Retina (tissue), 1 donor: ENCODE data around the gene FOXO3.

Experiments used
- DNase-seq: peaks from one replicate; pipeline ENCODE4 v3.0.0-alpha.2; 2016

The FOXO3 gene

DNA sequence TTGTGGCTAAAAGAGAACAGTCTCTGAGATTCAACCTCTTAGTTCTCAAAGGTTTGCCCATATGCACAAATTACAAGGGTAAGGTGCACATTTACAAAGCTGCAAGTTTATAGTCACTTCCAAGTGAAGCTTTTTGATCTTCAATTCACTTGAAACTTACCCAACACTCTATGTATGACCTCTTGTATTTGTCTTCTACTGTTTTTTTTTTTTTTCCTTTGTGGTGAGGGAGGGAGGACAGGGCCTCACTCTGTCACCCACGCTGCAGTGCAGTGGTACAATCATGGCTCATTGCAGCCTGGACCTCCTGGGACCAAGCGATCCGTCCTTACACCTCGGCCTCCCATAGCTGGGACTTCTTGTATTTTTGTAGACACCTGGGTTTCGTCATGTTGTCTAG, 4.5 kb upstream of the FOXO3 start:
- no peak for DNase-seq

DNA sequence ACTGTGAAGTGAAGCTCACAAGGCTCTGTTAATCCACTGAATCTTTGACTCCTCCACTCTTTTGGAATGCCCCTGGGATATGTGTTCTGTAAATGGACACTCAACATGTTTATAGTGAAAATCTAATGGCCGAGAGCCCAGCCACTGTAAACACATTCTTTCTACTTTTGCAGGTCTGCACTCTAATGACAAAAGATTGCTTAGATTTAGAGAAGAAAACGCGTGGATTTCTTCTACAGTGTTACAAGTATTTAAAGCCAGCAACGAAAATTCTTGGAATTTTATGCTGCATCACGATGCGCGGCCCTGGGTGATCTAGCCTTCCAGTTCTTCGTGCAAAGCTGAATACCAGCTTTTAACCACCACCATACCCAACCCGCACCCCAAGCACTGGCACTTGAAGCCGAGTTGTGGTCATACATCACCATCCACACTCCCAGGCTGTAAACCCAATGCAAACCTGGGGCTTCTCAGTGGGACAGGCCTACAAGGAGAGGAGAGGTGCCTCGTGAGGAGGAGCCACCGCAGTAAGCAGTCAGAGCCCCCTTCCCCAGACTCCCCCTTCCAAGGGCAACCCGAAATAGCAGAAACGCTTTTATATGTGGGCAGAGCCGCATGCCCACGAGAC, 3.7 kb upstream of the FOXO3 start:
- peak; percentile 18 for DNase-seq

DNA sequence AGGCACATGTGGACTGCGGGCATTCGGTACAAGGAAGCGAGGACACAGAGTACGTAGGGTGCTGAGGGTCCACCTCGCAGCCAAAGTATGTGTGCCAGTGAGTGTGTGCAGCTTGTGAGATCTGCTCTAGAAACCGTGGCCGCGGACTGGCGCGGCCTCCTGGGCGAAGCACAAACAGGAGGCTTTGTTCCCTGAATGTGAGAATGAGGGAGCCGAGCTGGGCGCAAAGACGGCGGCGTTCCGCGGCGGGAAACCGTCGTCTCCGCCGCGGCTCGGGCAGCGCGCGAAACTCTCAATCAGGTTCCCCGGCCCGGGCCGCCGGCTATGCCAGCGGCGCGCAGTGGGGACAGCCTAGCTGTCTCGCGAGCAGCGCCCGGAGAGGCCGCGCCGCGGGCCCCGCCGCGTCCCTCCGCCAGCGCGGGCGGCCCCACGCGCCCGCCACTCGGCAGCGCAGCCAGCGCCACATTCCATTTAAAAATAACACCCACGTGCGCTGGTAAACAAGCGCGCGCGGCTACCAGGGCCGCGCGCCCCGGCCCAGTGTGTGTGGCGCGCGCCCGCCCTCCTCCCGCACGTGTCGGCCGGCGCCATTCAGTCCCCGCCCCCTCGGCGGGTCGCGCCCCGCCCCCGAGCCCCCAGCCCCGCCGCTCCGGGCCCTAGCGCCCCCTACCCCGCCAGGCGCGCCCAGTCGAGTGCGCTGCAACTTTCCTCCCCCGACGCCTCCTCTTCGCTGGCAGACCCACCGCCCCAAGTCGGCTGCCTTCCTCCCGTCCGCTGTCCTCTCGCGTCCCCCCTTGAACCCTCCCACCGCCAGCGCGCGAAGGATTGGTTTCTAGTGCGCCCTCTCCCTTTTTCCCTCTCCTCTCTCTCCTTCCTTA, 3.0 kb upstream of the FOXO3 start:
- DNase-seq = peak; percentile 89

DNA sequence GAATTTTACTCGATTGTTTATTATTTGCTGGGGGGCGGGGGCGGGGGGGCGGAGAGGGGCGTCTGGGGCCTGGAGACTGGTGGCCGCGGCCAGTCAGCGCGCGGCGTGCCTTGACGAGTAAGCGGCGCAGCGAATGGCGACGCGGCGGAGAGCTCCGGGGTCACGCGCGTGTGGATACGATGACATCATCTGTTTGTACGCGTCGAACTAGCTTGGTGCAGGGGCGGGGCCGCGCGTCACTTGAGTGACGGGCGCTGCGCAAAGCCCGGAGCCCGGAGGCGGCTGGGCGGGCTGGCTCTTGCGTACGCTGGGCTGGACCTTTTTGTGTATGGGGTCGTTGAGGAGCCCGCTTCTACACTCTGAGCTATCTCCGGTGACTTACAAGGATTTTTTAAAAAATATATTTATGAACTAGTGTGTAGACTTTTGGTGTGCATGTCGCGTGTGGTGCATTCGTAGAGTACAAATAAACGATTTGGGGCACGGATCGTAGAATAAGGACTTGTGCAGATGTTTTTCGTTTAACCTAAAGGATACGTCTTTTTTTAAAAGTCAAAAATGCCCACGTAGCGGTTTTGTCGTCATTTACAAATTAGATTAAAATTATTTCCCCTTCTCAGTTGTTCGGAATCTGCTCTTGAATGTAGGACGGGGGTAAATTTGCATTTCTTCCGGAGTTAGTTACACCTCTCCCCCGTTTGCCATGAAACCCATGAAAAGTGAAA, 2.2 kb upstream of the FOXO3 start:
- peak; percentile 98 for DNase-seq

DNA sequence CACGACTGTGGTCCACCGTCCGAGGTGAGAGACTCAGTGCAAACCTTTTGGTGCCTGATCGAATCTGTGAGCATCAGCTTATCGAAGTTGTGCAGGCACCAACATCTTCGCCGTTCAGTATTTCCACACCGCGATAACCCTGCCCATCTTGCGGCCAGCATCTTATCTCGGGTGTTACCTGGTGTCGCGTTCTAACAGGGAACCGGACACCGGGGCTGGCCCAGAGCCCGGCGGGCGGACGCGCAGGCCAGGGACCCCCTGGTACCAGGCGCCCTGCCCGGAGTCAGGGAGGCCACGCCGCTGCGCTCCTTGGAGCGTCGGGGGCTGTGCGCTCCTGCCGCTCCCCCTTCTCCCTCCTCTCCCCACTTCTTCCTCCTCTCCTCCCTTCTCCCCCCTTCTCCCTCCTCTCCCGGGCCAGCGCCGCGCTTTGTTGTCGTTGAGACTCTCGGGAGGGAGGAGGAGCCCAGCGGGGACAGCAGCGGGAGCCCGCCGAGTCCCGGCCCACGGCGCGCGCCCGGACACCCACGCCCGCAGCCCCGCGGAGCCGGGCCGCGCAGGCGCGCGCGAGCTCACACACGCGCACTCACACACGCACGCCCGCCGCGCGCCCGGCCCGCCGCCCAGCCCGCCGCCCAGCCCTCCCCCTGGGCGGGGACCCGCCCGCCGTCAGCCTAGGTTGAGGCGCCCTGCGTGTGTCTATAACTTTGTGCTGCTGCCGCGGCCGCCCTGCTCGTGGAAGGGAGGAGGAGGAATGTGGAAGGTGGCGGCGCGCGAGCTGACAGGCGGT, 1.4 kb upstream of the FOXO3 start:
- DNase-seq = peak; percentile 94

DNA sequence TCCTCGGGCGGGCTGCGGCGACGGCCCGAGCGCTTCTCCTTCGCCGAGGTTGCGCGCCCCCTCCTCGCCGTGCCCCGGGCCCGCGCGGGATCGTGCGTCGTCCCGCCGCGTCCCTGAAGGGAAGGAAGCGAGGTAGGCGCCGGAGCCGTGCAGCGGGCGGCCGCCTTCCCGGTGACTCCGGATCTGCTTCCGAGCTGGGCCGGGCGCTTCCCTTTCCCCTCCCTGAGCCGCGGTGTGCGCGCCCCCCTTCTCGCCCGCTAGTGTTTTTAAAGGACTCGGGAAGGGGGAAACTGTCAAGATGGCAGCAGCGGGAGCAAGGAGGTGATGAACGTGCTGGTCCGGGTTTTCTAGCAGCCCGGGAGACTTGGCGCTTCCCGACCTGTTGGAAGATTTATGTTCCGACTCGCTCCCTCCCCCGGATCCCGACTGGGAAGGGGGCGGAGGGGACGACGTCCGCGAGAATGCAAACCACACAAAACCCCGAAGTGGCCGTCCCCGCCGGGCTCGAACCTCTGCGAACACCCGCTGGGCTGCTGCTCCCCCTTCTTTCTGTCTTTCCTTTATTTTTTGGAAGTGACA, 744 bp upstream of the FOXO3 start:
- peak; percentile 94 for DNase-seq

DNA sequence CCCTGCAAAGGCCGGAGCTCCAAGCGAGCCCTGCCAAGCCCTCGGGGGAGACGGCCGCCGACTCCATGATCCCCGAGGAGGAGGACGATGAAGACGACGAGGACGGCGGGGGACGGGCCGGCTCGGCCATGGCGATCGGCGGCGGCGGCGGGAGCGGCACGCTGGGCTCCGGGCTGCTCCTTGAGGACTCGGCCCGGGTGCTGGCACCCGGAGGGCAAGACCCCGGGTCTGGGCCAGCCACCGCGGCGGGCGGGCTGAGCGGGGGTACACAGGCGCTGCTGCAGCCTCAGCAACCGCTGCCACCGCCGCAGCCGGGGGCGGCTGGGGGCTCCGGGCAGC, 561 bp downstream of the FOXO3 start:
- peak; percentile 64 for DNase-seq

DNA sequence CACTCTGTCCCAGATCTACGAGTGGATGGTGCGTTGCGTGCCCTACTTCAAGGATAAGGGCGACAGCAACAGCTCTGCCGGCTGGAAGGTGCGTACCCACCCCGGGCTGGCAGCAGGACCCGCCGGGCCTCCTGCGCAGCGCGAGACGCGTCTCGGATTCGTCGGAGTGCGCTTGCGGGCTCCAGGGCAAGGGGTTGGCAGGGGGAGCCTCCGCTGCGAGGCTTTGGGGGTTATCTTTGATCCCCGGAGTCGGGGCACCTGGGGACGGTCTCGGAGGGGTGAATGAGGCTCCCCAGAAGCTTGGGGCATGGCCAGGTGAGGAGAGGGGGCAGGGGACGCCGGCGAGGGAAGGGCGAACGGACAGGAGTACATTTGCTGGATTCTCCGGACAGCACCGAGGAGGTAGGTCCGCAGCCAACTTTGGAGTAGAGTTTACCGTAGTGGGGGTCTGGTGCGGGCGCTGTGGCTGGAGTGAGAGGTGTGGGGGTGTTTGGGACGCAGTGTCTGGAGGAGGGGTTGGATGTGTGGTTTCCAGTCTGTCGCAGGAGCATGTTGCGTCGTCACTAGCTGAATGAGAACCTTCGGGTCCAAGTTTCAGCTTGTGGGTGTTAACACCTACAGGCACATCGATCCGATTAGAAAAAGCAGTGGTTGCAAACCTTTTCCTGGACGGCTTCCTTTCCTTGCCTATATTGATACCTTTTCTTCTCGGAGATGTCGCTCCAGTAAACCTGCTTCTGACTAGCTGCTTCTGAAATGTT, 1.2 kb downstream of the FOXO3 start:
- peak; percentile 77 for DNase-seq

DNA sequence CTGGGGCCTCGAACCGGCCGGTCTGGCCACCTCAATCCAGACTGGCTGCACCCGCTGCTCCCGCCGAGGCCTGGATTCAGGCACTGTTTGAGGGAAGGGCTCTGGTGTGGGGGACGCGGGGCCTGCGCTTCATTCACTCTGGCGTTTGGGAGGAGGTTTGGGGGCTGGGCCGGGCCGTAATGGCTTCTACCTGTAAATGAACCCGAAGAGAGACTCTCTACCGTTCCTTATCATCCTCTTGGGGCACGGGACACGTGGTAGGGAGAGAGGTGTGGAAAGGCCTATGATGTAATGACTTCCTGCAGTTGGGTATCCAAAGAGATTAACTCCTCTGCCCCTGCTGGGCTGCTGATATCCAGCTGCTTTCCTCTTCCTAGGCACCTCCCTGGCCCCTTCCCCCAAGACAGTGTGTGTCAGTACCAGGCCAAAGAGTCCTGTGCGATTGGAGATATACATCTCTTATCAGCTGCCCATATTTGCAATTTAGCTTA, 1.8 kb downstream of the FOXO3 start:
- peak; percentile 77 for DNase-seq

DNA sequence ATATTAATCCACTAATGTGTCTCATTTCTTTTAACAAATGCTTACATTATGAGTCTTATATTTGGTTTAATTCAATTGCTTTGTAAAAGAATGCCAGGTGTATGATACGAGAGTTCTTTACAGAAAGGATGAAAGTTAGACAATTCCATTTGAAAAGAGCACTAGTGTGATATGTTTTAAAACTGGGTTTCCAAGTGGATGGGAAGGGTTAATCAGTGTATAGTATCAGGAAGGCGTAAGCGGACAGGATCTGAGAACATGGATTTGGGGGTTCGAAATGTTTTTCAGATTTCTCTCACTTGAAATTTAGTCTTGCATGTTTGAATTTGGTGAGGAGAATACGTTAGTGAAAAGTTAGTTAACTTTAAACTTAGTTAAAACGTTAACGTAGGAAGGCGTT, 2.6 kb downstream of the FOXO3 start:
- DNase-seq = no peak

DNA sequence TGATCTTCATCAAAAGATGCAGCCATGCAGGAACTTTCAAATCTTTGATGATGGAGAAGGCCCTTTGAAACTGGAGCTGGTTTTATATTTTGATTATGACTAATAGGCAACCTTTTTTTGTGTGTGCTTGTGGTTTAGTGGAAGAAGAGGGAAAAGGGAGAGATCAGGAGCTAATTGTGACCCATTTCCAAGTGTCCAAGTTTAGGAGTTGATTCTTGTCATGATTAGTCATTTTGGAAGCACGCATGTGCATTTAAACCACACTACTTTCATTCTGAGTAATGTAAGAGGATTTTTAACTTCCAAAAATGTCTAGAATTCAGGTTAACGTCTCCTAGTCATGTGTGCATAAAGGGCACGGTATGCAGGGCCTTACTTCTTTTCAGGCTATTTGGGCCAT, 3.5 kb downstream of the FOXO3 start:
- DNase-seq = no peak

DNA sequence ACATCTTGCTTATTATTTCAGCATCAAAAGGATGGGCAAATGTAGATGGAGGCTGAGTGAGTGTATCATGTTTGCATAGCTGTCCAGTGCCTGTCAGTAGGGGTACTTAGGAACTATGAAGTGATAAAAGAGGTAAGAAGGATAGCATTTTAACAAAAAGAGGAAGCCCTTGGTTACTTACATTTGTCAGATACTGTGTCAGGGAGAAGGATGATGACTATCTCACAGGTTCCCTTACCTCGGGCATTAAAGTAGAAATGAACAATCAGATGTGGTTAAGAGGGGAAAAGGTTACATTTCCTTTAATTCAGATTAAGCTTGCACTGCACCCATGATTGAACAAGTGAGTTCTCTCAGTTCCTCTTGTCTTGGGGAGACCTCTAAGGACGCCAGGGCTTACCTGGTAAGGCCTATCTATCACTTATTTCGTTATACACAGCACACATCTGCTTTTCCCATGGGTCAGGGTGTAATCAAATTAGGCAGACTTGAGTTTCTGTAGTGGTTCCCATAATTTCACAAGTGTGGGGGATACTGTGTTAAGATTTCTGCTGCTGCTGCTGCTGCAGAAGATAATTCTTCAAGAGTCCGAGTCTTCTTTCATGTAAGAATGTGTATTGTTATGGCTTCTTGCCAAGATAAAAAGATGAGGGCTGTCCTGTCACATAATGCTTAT, 4.5 kb downstream of the FOXO3 start:
- no peak for DNase-seq

DNA sequence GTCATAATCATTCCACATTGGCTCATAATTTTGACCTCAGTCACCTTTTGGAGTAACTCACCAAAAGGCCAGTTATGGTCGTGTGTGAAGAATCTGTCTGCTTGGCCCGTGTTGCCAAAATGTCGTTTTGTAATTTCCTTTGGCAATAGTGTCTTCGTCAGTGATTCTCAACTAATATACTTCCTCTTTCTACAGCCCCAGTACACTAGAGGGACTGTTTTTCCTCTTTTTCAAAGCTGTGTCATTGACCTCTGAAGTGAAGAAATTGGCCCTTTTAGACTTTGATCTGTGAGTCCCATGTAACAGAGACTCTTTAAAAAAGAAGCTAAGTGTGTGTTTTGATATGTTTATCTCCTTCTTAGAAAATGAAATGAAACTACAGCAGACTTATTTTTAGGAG, 5.2 kb downstream of the FOXO3 start:
- DNase-seq = no peak

DNA sequence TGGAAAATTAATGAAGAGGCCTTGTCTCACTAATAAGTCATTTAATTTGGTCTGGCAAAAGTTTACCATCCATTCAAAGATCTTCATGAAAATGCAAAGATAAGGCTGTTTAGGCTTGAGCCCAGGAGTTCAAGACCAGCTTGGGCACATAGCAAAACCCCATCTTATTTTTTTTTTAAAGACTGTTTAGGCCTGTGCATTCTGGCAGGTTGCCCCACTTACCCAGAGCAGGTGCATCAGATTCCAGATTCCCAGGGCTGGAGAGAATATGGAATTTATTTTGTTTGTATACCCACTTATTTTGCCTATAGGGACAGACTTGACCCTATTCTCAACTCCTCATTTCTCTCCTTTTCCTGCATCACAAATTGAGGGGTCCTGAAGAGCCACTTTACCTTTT, 5.7 kb downstream of the FOXO3 start:
- no peak for DNase-seq

DNA sequence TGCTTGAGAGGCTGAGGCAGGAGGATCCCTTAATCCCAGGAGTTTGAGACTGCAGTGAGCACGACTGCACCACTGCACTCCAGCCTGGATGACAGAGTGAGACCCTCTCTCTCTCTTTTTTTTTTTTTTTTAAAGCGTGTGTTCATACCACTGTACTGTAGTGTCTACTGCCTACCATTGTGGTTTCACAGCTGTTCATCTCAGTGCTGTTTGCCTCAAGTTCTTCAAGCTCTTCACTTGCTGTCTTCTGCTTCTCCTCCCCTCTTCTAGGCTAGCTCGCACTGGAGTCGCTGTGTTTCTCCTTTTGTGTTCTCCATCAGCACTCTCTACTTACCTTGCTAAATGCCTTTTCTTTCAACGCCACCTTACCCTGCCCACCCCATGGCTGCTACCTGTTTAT, 7.4 kb downstream of the FOXO3 start:
- no peak for DNase-seq

DNA sequence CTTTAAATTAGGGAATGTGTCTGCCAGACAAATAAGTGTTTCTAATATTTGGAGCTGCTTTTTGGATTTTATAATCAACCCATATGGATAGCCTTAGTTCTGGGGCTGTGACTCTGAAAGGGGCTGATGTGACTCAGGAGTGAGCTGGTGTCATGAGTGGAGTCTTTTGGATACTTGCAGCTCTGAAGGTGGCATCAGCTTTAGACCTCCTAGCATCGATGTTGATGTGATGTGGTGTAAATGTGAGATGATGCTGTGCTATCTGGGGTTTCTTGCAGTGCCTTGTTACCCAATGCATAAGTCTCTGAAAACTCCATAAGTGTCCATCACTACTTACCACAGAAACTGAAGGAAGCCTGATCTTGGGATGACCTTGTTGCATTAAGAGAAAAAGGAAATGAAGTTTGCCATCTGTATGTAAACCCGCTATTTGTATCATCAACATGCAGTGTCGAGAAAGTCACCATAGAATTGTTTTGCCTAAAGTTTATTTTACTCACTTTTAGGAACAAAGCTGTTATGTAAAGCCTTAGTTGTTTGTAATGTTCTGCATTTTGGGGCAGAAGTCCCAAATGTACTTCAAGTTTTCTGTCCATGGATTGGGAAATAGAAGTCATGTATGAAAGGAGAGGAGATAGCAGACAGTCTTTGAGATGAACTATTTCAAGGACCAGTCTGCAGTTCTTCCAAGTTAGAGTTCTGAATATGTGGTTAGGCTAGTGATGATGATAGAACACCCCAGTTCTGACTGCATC, 8.0 kb downstream of the FOXO3 start:
- no peak for DNase-seq

DNA sequence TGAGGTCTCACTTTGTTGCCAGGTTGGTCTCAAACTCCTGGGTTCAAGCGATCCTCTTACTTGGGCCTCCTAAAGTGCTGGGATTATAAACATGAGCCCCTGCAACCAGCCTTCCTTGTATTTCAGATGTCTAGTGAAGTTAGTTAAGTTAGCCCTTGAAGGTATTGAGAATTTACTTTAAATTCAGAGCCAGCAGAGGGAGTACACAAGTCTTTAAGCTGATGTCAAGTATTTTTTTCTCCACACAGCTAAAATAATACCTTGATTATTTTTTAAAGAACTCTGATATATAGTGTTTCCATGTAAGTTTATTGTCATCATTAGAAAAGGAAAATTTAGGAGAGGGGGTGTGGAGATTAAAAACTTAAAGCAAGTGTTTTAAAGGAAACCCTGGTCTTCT, 9.8 kb downstream of the FOXO3 start:
- DNase-seq = no peak

DNA sequence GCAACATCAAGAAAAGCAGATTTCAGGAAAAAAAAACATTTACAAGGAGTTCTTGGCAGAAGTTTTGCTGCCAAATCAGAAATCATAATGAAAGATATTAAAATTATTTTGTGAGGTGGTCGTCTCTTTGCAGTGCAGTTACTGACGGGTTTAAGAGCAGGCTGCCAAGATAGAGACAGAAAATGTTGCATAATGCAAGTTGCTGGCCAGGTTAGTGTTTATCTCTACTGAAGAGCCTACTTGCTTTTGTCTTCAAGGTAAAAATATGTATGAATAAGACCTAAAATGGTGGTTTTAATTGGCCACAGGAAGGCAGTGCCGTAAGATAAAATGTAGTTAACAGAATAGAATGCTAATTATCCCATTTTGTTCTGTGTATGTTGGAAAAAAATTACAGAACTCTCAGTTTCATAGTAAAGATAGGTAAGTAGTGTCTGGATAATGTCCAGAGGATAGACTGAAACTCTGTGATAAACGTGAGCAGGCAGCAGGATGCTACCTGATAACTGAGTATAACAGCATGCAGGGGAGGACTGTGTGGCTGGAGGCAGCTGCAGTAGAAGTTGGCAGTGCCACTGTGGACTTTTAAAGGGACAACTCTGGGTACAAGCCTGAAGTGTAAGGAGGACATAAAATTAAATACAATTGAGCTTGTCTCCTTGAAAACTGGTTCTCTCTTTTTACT, 13.9 kb downstream of the FOXO3 start:
- DNase-seq = no peak

DNA sequence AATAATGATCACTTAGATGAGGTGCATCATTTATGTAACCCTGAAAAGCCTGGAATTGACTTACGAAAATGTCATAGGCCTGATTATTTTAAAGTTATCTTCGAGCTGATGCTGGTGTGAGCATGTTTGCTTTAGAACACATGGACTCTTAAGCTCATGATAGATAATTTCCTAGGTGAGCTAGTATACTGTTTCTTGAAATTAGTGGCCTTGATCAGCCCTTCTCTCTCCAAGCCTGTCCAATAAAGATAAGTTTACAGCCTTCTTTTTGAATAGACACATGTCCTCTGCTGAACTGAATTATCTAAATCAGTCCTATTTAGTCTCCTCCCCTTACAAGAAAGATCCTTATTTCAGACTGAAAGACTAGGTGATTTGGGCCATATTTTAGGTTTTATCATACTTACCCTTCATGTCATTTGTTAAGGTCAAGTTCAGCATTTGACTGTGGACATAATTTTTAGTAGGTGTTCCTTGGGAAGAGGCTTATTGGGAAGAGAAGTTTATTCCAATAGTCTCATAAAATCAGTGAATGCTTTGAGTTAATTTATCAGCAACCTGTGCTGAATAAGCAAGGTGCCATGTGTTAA, 15.3 kb downstream of the FOXO3 start:
- no peak for DNase-seq
